KMS-11 (cell line): Measurements from ENCODE around the gene BAZ1B.

Experiments
- H2AFZ ChIP-seq: fragments of 200-600 bp; sonication (generic); 2 replicates; pipeline ENCODE4 v1.6.1; 2016; ENCODE audit warnings: antibody characterized with exemption, mixed run types, low read depth
- H3K27ac ChIP-seq: fragments of 200-600 bp; sonication (generic); 2 replicates; pipeline ENCODE4 v1.6.1; 2016; ENCODE audit warnings: mild to moderate bottlenecking, mixed run types
- H3K27me3 ChIP-seq: fragments of 200-600 bp; sonication (generic); 2 replicates; pipeline ENCODE4 v1.6.1; 2017; ENCODE audit warnings: mild to moderate bottlenecking, low read depth, mixed run types, moderate library complexity; ENCODE audit not compliant: insufficient read depth
- H3K36me3 ChIP-seq: fragments of 200-600 bp; sonication (generic); 2 replicates; pipeline ENCODE4 v1.6.1; 2017; ENCODE audit warnings: mild to moderate bottlenecking, mixed run types; ENCODE audit not compliant: insufficient read depth
- H3K4me1 ChIP-seq: fragments of 200-600 bp; sonication (generic); 2 replicates; pipeline ENCODE4 v1.6.1; 2016; ENCODE audit warnings: mild to moderate bottlenecking, low read depth, mixed run types; ENCODE audit not compliant: poor library complexity, severe bottlenecking
- H3K4me2 ChIP-seq: fragments of 200-600 bp; sonication (generic); 2 replicates; pipeline ENCODE4 v1.7.0; 2016; ENCODE audit warnings: mild to moderate bottlenecking, mixed run types
- H3K4me3 ChIP-seq: fragments of 200-600 bp; sonication (generic); IDR thresholded peaks from 2 replicates; pipeline ENCODE4 v1.6.1; 2017; ENCODE audit warnings: low read depth, low read length, mixed read lengths; ENCODE audit not compliant: insufficient read depth
- H3K79me2 ChIP-seq: fragments of 200-600 bp; sonication (generic); 2 replicates; pipeline ENCODE4 v1.6.1; 2016; ENCODE audit warnings: low read depth, mixed run types; ENCODE audit not compliant: insufficient read depth
- H3K9ac ChIP-seq: fragments of 200-600 bp; sonication (generic); 2 replicates; pipeline ENCODE4 v1.6.1; 2016; ENCODE audit warnings: mild to moderate bottlenecking, mixed run types
- H4K20me1 ChIP-seq: fragments of 200-600 bp; sonication (generic); 2 replicates; pipeline ENCODE4 v1.6.1; 2016; ENCODE audit warnings: mild to moderate bottlenecking, mixed run types; ENCODE audit not compliant: insufficient read depth
- CTCF ChIP-seq: fragments of 200-600 bp; sonication (generic); conservative IDR thresholded peaks from 2 replicates; pipeline ENCODE4 v1.6.1; 2017; ENCODE audit warnings: low read depth, mild to moderate bottlenecking, antibody characterized with exemption, low read length, moderate library complexity, mixed read lengths

The BAZ1B gene

GRCh38 chr7:73447121-73447733, 74.9 kb downstream of the BAZ1B start:
- Histone ChIP-seq H3K27me3 (no peaks in the 10 kb centered on the region), H3K27ac (no peak overlapping the region), H4K20me1 (0 out of 2 replicates have a peak, but pooled peaks cover 6% of the 10 kb centered on the region), H3K79me2 (no peaks in the 10 kb centered on the region; the same call in 1 of the 2 replicates), H3K9ac (no peak overlapping the region), H3K4me1 (peaks cover 13% of the 10 kb centered on the region), H3K36me3 (peaks cover 27% of the 10 kb centered on the region; the same call in 1 of the 2 replicates), H3K4me3 (no peak overlapping the region), H3K4me2 (no peak overlapping the region), H2AFZ (no peak overlapping the region)
- TF ChIP-seq CTCF: no peak

- Histone ChIP-seq H3K4me2 (no peak overlapping the region), H4K20me1 (0 out of 2 replicates have a peak, but pooled peaks cover 6% of the 10 kb centered on the region), H2AFZ (no peak overlapping the region), H3K9ac (no peak overlapping the region), H3K4me3 (no peak overlapping the region), H3K27ac (no peak overlapping the region), H3K4me1 (peaks cover 13% of the 10 kb centered on the region), H3K36me3 (peaks cover 29% of the 10 kb centered on the region; the same call in 1 of the 2 replicates), H3K27me3 (no peaks in the 10 kb centered on the region), H3K79me2 (no peaks in the 10 kb centered on the region; the same call in 1 of the 2 replicates)
- TF ChIP-seq CTCF: no peak
Measured at GRCh38 chr7:73446682-73447081, 75.4 kb downstream of the BAZ1B start.

GRCh38 chr7:73443548-73444255, 78.4 kb downstream of the BAZ1B start:
- peaks cover 24% of the 10 kb centered on the region; the same call in 1 of the 2 replicates for H3K36me3 ChIP-seq
- H3K9ac ChIP-seq: no peak overlapping the region
- TF ChIP-seq CTCF: no peak
- H2AFZ ChIP-seq: no peak overlapping the region
- H3K27me3 ChIP-seq: no peaks in the 10 kb centered on the region
- H3K79me2 ChIP-seq: no peaks in the 10 kb centered on the region
- H4K20me1 ChIP-seq: 0 out of 2 replicates have a peak, but pooled peaks cover 6% of the 10 kb centered on the region
- H3K27ac ChIP-seq: no peak overlapping the region
- no peaks in the 10 kb centered on the region for H3K4me1 ChIP-seq
- no peak overlapping the region for H3K4me3 ChIP-seq
- no peak overlapping the region for H3K4me2 ChIP-seq

GRCh38 chr7:73442903-73443500, 79.1 kb downstream of the BAZ1B start:
- Histone ChIP-seq H3K27ac (no peak overlapping the region), H3K9ac (no peak overlapping the region), H3K4me2 (no peak overlapping the region), H3K79me2 (no peaks in the 10 kb centered on the region), H3K4me3 (no peak overlapping the region), H3K4me1 (no peaks in the 10 kb centered on the region), H4K20me1 (0 out of 2 replicates have a peak, but pooled peaks cover 6% of the 10 kb centered on the region), H3K27me3 (no peaks in the 10 kb centered on the region), H2AFZ (no peak overlapping the region), H3K36me3 (peaks cover 24% of the 10 kb centered on the region; the same call in 1 of the 2 replicates)
- no peak for TF ChIP-seq CTCF
